Measurements from ENCODE around the gene SUPT20H. TPM values are rescaled to one million over a fixed set of nuclear protein-coding genes. Genes with fewer than 3 reads are reported as not detected.
A peak's percentile ranks its signal among the peaks of the same experiment; 100 is the strongest.

The SUPT20H gene
- total and polyA plus RNA-seq, 2 of the 13 experiments (the other 11 are each of a cell fraction or from before 2014, with no cell fraction given): 35.0 to 63.6 TPM

DNA sequence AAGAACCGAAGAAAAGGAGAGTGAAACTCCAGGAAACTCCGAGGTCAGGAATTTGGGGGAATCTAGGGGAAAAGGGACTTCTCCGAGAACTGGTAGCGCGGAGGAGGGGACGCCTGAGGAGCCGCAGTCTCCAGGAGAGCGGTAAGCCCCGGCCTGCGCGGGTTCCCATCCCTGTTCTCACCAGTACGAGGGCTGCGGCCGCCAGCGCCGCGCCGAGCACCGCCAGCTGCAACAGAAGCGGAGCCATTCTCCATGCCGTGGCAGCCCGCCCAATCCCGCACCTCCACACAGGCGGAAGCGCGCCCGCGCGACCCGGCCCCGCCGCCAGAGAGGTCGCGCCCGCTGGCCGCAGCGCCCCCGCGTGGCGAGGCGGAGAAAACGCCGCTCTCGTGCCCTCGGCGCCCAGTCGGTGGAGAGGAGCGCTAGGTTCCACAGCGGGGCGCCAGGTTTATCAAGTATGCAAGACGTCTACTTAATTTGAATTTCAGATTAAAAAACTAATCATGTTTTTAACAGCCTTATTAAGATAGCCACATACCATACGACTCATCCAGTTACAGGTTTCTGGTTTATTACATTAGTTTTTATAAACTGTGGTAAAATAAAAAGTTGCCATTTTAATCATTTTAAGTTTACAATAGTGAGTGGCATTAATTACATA, 60.3 kb downstream of the SUPT20H start, which contains the start of gene ALG5 (continued):
- 0 out of 2 replicates have a peak, but pooled peaks have one; percentile 34 for TF ChIP-seq GMEB1 (CRISPR knock-in tag; IDR thresholded peaks at IDR 0.05; ENCODE audit: borderline replicate concordance)
- peak; percentile 55; the same call in 1 of the 2 replicates for TF ChIP-seq ATF2 (CRISPR knock-in tag; IDR thresholded peaks at IDR 0.05)
- no peak for TF ChIP-seq CHCHD3 (CRISPR knock-in tag; IDR thresholded peaks at IDR 0.05)
- 0 out of 2 replicates have a peak, but pooled peaks have one; percentile 16 for TF ChIP-seq ZNF263 (CRISPR knock-in tag; IDR thresholded peaks at IDR 0.05)
- 0 out of 2 replicates have a peak, but pooled peaks have one; percentile 33 for TF ChIP-seq ZMAT3 (CRISPR knock-in tag; conservative IDR thresholded peaks at IDR 0.05)
- TF ChIP-seq ZBTB3 (CRISPR knock-in tag; IDR thresholded peaks at IDR 0.05; ENCODE audit: borderline replicate concordance, low read depth): no peak
- TF ChIP-seq BORCS8-MEF2B (CRISPR knock-in tag; IDR thresholded peaks at IDR 0.05): peak; percentile 74
- no peak for TF ChIP-seq GRHL1 (CRISPR knock-in tag; conservative IDR thresholded peaks at IDR 0.05)
- TF ChIP-seq DMAP1 (CRISPR knock-in tag; IDR thresholded peaks at IDR 0.05): 0 out of 2 replicates have a peak, but pooled peaks have one; percentile 56
- TF ChIP-seq ZNF234 (CRISPR knock-in tag; conservative IDR thresholded peaks at IDR 0.05): no peak
- no peak for TF ChIP-seq STAT5B (CRISPR knock-in tag; IDR thresholded peaks at IDR 0.05)
- peak; percentile 64; the same call in 1 of the 2 replicates for TF ChIP-seq DR1 (CRISPR knock-in tag; IDR thresholded peaks at IDR 0.05)
- TF ChIP-seq AGO1 (IDR thresholded peaks at IDR 0.05; ENCODE audit: low read depth, low read length, poor library complexity, severe bottlenecking): no peak
- peak in 1 of 2 experiments; percentile 75; a peak in 1 of 4 replicates for TF ChIP-seq REST (IDR thresholded peaks at IDR 0.05; ENCODE audit: borderline replicate concordance in 1 of 2, low read depth in 1 of 2, low read length in 2 of 2)
- no peak for TF ChIP-seq RNF219 (CRISPR knock-in tag; IDR thresholded peaks at IDR 0.05)
- TF ChIP-seq, protein P1, sequence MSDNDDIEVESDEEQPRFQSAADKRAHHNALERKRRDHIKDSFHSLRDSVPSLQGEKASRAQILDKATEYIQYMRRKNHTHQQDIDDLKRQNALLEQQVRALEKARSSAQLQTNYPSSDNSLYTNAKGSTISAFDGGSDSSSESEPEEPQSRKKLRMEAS (IDR thresholded peaks at IDR 0.05): peak; percentile 84
- TF ChIP-seq ZNF777 (CRISPR knock-in tag; IDR thresholded peaks at IDR 0.05): 0 out of 2 replicates have a peak, but pooled peaks have one; percentile 59
